ENCODE results near the gene TRIM46.

DNA sequence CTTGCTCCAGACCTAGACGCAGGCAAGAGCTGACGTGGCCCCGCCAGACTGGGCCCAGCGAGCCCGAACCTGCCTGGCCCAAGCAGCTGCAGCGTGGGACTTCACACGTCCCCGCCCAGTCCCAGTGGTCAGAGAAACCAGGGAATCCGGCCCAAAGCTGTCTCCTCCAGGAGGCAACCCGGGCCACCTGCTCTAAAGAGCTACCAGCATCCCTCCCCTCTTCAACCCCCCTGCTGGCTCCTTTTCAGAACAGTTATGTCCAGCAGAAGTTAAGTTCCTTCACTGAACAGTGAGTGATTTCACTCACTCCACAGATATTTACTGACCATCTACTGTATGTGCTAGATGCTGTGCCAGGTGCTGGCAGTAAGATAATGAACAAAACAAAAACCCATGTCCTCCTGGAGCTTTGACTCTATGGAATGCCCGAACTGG is 48.1 kb upstream of the TRIM46 start:
- no peak for TF ChIP-seq JUN (IDR thresholded peaks at IDR 0.05; ENCODE audit: borderline replicate concordance, low read depth, low read length)
- no peak for TF ChIP-seq JUN (CRISPR knock-in tag; IDR thresholded peaks at IDR 0.05; ENCODE audit: borderline replicate concordance)
- no peak for TF ChIP-seq EZH2 (IDR thresholded peaks at IDR 0.05; ENCODE audit: borderline replicate concordance, low read depth, low read length)
- TF ChIP-seq, protein P1, sequence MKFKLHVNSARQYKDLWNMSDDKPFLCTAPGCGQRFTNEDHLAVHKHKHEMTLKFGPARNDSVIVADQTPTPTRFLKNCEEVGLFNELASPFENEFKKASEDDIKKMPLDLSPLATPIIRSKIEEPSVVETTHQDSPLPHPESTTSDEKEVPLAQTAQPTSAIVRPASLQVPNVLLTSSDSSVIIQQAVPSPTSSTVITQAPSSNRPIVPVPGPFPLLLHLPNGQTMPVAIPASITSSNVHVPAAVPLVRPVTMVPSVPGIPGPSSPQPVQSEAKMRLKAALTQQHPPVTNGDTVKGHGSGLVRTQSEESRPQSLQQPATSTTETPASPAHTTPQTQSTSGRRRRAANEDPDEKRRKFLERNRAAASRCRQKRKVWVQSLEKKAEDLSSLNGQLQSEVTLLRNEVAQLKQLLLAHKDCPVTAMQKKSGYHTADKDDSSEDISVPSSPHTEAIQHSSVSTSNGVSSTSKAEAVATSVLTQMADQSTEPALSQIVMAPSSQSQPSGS (CRISPR knock-in tag; IDR thresholded peaks at IDR 0.05), result no peak
- TF ChIP-seq MTA1 (IDR thresholded peaks at IDR 0.05; ENCODE audit: borderline replicate concordance), result no peak
- no peak for TF ChIP-seq HMG20B (CRISPR knock-in tag; IDR thresholded peaks at IDR 0.05)
- no peak for TF ChIP-seq RAD51 (IDR thresholded peaks at IDR 0.05; ENCODE audit: borderline replicate concordance, low read depth)
- TF ChIP-seq, protein P2, sequence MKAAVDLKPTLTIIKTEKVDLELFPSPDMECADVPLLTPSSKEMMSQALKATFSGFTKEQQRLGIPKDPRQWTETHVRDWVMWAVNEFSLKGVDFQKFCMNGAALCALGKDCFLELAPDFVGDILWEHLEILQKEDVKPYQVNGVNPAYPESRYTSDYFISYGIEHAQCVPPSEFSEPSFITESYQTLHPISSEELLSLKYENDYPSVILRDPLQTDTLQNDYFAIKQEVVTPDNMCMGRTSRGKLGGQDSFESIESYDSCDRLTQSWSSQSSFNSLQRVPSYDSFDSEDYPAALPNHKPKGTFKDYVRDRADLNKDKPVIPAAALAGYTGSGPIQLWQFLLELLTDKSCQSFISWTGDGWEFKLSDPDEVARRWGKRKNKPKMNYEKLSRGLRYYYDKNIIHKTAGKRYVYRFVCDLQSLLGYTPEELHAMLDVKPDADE (conservative IDR thresholded peaks at IDR 0.05; ENCODE audit: control insufficient read depth, low read depth, low read length), result no peak
- TF ChIP-seq, protein P3, sequence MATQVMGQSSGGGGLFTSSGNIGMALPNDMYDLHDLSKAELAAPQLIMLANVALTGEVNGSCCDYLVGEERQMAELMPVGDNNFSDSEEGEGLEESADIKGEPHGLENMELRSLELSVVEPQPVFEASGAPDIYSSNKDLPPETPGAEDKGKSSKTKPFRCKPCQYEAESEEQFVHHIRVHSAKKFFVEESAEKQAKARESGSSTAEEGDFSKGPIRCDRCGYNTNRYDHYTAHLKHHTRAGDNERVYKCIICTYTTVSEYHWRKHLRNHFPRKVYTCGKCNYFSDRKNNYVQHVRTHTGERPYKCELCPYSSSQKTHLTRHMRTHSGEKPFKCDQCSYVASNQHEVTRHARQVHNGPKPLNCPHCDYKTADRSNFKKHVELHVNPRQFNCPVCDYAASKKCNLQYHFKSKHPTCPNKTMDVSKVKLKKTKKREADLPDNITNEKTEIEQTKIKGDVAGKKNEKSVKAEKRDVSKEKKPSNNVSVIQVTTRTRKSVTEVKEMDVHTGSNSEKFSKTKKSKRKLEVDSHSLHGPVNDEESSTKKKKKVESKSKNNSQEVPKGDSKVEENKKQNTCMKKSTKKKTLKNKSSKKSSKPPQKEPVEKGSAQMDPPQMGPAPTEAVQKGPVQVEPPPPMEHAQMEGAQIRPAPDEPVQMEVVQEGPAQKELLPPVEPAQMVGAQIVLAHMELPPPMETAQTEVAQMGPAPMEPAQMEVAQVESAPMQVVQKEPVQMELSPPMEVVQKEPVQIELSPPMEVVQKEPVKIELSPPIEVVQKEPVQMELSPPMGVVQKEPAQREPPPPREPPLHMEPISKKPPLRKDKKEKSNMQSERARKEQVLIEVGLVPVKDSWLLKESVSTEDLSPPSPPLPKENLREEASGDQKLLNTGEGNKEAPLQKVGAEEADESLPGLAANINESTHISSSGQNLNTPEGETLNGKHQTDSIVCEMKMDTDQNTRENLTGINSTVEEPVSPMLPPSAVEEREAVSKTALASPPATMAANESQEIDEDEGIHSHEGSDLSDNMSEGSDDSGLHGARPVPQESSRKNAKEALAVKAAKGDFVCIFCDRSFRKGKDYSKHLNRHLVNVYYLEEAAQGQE (IDR thresholded peaks at IDR 0.05; ENCODE audit: borderline replicate concordance), result no peak
- TF ChIP-seq, protein P3 (CRISPR knock-in tag; IDR thresholded peaks at IDR 0.05; ENCODE audit: low read depth), result no peak
- TF ChIP-seq, protein P4, sequence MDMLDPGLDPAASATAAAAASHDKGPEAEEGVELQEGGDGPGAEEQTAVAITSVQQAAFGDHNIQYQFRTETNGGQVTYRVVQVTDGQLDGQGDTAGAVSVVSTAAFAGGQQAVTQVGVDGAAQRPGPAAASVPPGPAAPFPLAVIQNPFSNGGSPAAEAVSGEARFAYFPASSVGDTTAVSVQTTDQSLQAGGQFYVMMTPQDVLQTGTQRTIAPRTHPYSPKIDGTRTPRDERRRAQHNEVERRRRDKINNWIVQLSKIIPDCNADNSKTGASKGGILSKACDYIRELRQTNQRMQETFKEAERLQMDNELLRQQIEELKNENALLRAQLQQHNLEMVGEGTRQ (CRISPR knock-in tag; IDR thresholded peaks at IDR 0.05), result no peak
